Liver (tissue), 9 donors: ENCODE measurements around the gene AEBP2. TPM values are rescaled to one million over a fixed set of nuclear protein-coding genes. Genes with fewer than 3 reads are reported as not detected.

Experiments used
- DNase-seq: peaks from one replicate; pipeline ENCODE4 v3.0.0-alpha.2; 2017; ENCODE audit warnings: low spot score
- H3K27ac ChIP-seq, 2 donors: one replicate each; pipeline ENCODE4 v1.7.0; 2013; ENCODE audit warnings: inconsistent platforms in 2 of 2, low read length in 2 of 2, control low read depth in 1 of 2, low read depth in 1 of 2, mild to moderate bottlenecking in 1 of 2
- H3K27me3 ChIP-seq, 4 donors: one replicate each; pipeline versions ENCODE4 v1.6.1 to v1.7.0; 2013; ENCODE audit warnings: low read length in 3 of 4, inconsistent platforms in 1 of 4, mild to moderate bottlenecking in 1 of 4, moderate library complexity in 1 of 4; ENCODE audit not compliant: control insufficient read depth in 4 of 4, insufficient read depth in 4 of 4
- H3K36me3 ChIP-seq, 4 donors: one replicate each; pipeline versions ENCODE4 v1.6.1 to v1.7.0; 2013; ENCODE audit warnings: low read length in 3 of 4, mild to moderate bottlenecking in 3 of 4, low read depth in 1 of 4, moderate library complexity in 1 of 4; ENCODE audit not compliant: control insufficient read depth in 4 of 4, insufficient read depth in 3 of 4
- H3K4me1 ChIP-seq, 4 donors: one replicate each; pipeline versions ENCODE4 v1.6.1 to v1.7.0; 2013; ENCODE audit warnings: low read length in 3 of 4, mild to moderate bottlenecking in 3 of 4, moderate library complexity in 1 of 4; ENCODE audit not compliant: control insufficient read depth in 4 of 4, insufficient read depth in 4 of 4
- H3K4me3 ChIP-seq, 3 donors: one replicate each; pipeline versions ENCODE4 v1.6.1 to v1.7.0; 2013; ENCODE audit warnings: low read length in 3 of 3, control low read depth in 1 of 3, low read depth in 1 of 3, mild to moderate bottlenecking in 1 of 3
- H3K9ac ChIP-seq, 2 donors: one replicate each; pipeline ENCODE4 v1.7.0; 2013; ENCODE audit warnings: low read length in 2 of 2, mild to moderate bottlenecking in 2 of 2, moderate library complexity in 2 of 2, control low read depth in 1 of 2, low read depth in 1 of 2
- H3K9me3 ChIP-seq, 4 donors: one replicate each; pipeline versions ENCODE4 v1.6.1 to v1.7.0; 2013; ENCODE audit warnings: low read length in 3 of 4; ENCODE audit not compliant: control insufficient read depth in 4 of 4
- CTCF ChIP-seq: fragments of 150-350 bp; IDR thresholded peaks from 2 replicates; pipeline ENCODE4 v1.5.1; 2017; ENCODE audit warnings: improper control_type of control experiment, low read depth, low read length; ENCODE audit not compliant: missing input control
- EGR1 ChIP-seq, 2 donors: IDR thresholded peaks; 2 replicates each; pipeline ENCODE4 v1.6.1; 2016 to 2018; ENCODE audit warnings: antibody characterized with exemption in 2 of 2, low read depth in 2 of 2
- HNF4A ChIP-seq, 2 donors: conservative IDR thresholded peaks; 2 replicates each; pipeline ENCODE4 v1.6.1; 2016; ENCODE audit warnings: antibody characterized with exemption in 2 of 2, mild to moderate bottlenecking in 2 of 2
- HNF4G ChIP-seq: IDR thresholded peaks from 2 replicates; pipeline ENCODE4 v1.6.1; 2016; ENCODE audit warnings: antibody characterized with exemption
- JUND ChIP-seq, 2 donors: IDR thresholded peaks; 2 replicates each; pipeline ENCODE4 v1.6.1; 2016; ENCODE audit warnings: antibody characterized with exemption in 2 of 2
- MAX ChIP-seq: IDR thresholded peaks from 2 replicates; pipeline ENCODE4 v1.6.1; 2016; ENCODE audit warnings: antibody characterized with exemption
- NR2F2 ChIP-seq: IDR thresholded peaks from 2 replicates; pipeline ENCODE4 v1.6.1; 2016; ENCODE audit warnings: antibody characterized with exemption
- RAD21 ChIP-seq, 2 donors: IDR thresholded peaks; 2 replicates each; pipeline ENCODE4 v1.6.1; 2016; ENCODE audit warnings: antibody characterized with exemption in 2 of 2, mild to moderate bottlenecking in 2 of 2
- RXRA ChIP-seq, 2 donors: IDR thresholded peaks; 2 replicates each; pipeline ENCODE4 v1.6.1; 2017 to 2018; ENCODE audit warnings: antibody characterized with exemption in 2 of 2, mild to moderate bottlenecking in 1 of 2
- SP1 ChIP-seq: IDR thresholded peaks from 2 replicates; pipeline ENCODE4 v1.6.1; 2018; ENCODE audit warnings: antibody characterized with exemption, mild to moderate bottlenecking
- TAF1 ChIP-seq: conservative IDR thresholded peaks from 2 replicates; pipeline ENCODE4 v1.6.1; 2016; ENCODE audit warnings: antibody characterized with exemption, mild to moderate bottlenecking
- YY1 ChIP-seq: IDR thresholded peaks from 2 replicates; pipeline ENCODE4 v1.6.1; 2016; ENCODE audit warnings: antibody characterized with exemption, mild to moderate bottlenecking
- ZBTB33 ChIP-seq: IDR thresholded peaks from 2 replicates; pipeline ENCODE4 v1.6.1; 2016; ENCODE audit warnings: antibody characterized with exemption
- WGBS: extraction: QIAGEN DNeasy Blood & Tissue Kit; methylation state at CpG from one replicate; pipeline ENCODE4 v1.1.7; 2013; 5-methylcytosine and 5-hydroxymethylcytosine counted together
- polyA plus RNA-seq, 2 donors: library from polyadenylated mRNA; stranded (reverse) in 1 of 2; unstranded in 1 of 2; fragments of 200-250 nt in 1 of 2; fragments of >200 nt in 1 of 2; fragmentation: Nextera tagmentation in 1 of 2; extraction: Ambion mirVana in 1 of 2; gene quantifications; one replicate each; pipeline versions ENCODE4 v1.2.1 to v1.2.3, GENCODE V29; 2013 to 2015
- total RNA-seq, 2 donors: library from RNA; depleted of rRNA; stranded (reverse); fragments of >200 nt; gene quantifications; one replicate each; pipeline ENCODE4 v1.2.3, GENCODE V29; 2014
- donor health status: healthy.
- donor health status: healthy.
- donor health status: healthy.
- donor health status: healthy.
- donor health status: healthy.

The AEBP2 gene
- total and polyA plus RNA-seq, 4 donors: 4.6 to 18.8 (median 8.9) TPM

GRCh38 chr12:19484738-19485137 lies 45.4 kb downstream of the AEBP2 start:
- no peaks in the 10 kb centered on the region for H3K9me3 ChIP-seq
- H3K9ac ChIP-seq: no peak overlapping the region
- peaks cover 0 to 5% (median 1%) of the 10 kb centered on the region in 4 donors for H3K4me1 ChIP-seq
- no peaks in the 10 kb centered on the region for H3K27me3 ChIP-seq
- H3K27ac ChIP-seq: no peak overlapping the region
- TF ChIP-seq YY1: no peak
- H3K4me3 ChIP-seq: no peak overlapping the region
- no peaks in the 10 kb centered on the region for H3K36me3 ChIP-seq
- no peak for DNase-seq
- WGBS: 75% methylated on average over 3 of the region's 3 CpGs

GRCh38 chr12:19485240-19485639 lies 45.9 kb downstream of the AEBP2 start:
- Histone ChIP-seq H3K9me3 (no peaks in the 10 kb centered on the region), H3K27ac (no peak overlapping the region)

GRCh38 chr12:19489168-19489567 lies 49.9 kb downstream of the AEBP2 start:
- no peaks in the 10 kb centered on the region for H3K9me3 ChIP-seq
- H3K27ac ChIP-seq: no peak overlapping the region
- no peak overlapping the region for H3K4me3 ChIP-seq
- no peaks in the 10 kb centered on the region for H3K4me1 ChIP-seq
- DNase-seq: no peak
- TF ChIP-seq CTCF (no peak), RAD21 (IDR thresholded peaks at IDR 0.05) (no peak), JUND (IDR thresholded peaks at IDR 0.05) (no peak), ZBTB33 (no peak), SP1 (no peak), HNF4A (conservative IDR thresholded peaks at IDR 0.05) (no peak), RXRA (IDR thresholded peaks at IDR 0.05) (no peak), YY1 (no peak), EGR1 (IDR thresholded peaks at IDR 0.05; ENCODE audit: low read depth in 2 of 2) (no peak), NR2F2 (no peak), TAF1 (no peak), HNF4G (no peak)
- H3K36me3 ChIP-seq: peaks cover 0 to 6% (median 3%) of the 10 kb centered on the region in 4 donors
- H3K9ac ChIP-seq: no peak overlapping the region
- 93% methylated on average over 4 of the region's 4 CpGs for WGBS
- H3K27me3 ChIP-seq: no peaks in the 10 kb centered on the region

More at GRCh38 chr12:19485240-19485639, 45.9 kb downstream of the AEBP2 start:
- peaks cover 0 to 5% (median 1%) of the 10 kb centered on the region in 4 donors for H3K4me1 ChIP-seq
- H3K36me3 ChIP-seq: no peaks in the 10 kb centered on the region
- no peak for TF ChIP-seq YY1
- no peak for TF ChIP-seq ZBTB33
- TF ChIP-seq MAX: no peak
- no peak for TF ChIP-seq NR2F2
- TF ChIP-seq HNF4A (conservative IDR thresholded peaks at IDR 0.05): no peak
- 81% methylated on average over 6 of the region's 6 CpGs for WGBS
- no peak overlapping the region for H3K9ac ChIP-seq
- H3K4me3 ChIP-seq: no peak overlapping the region
- no peaks in the 10 kb centered on the region for H3K27me3 ChIP-seq
- no peak for DNase-seq
